ENCODE data around the gene PIGX.

GRCh38 chr3:196774191-196774820, 62.1 kb downstream of the PIGX start:
- no peak for TF ChIP-seq POLR2A (IDR thresholded peaks at IDR 0.05)
- TF ChIP-seq CTCF (IDR thresholded peaks at IDR 0.05): no peak

Measured in uterus (tissue), 2 donors.